Neural progenitor cell (in vitro differentiated cells): Measurements from ENCODE around the gene SCP2. TPM values are rescaled to one million over a fixed set of nuclear protein-coding genes. Genes with fewer than 3 reads are reported as not detected.

Source experiments
- DNase-seq: peaks from one replicate; pipeline ENCODE4 v3.0.0-alpha.2; 2016; ENCODE audit warnings: low spot score
- H2AFZ ChIP-seq: fragments of 200-600 bp; sonication (generic); replicated peaks from 2 replicates; pipeline ENCODE4 v1.6.1; 2016; ENCODE audit warnings: antibody characterized with exemption
- H3F3A ChIP-seq: fragments of 200-600 bp; sonication (generic); 2 replicates; pipeline ENCODE4 v1.6.1; 2016; ENCODE audit warnings: antibody characterized with exemption, low read depth
- H3K27ac ChIP-seq: fragments of 200-600 bp; sonication (generic); 2 replicates; pipeline ENCODE4 v1.5.1; 2016; ENCODE audit warnings: mild to moderate bottlenecking
- H3K27me3 ChIP-seq: fragments of 200-600 bp; sonication (generic); 2 replicates; pipeline ENCODE4 v1.6.1; 2016; ENCODE audit warnings: mild to moderate bottlenecking, moderate library complexity
- H3K36me3 ChIP-seq: fragments of 200-600 bp; sonication (generic); 2 replicates; pipeline ENCODE4 v1.5.1; 2016
- H3K4me1 ChIP-seq: fragments of 200-600 bp; sonication (generic); 2 replicates; pipeline ENCODE4 v1.6.1; 2016; ENCODE audit warnings: mixed run types
- H3K4me2 ChIP-seq: fragments of 200-600 bp; sonication (generic); 2 replicates; pipeline ENCODE4 v1.6.1; 2016
- H3K4me3 ChIP-seq: fragments of 200-600 bp; sonication (generic); 2 replicates; pipeline ENCODE4 v1.5.1; 2016
- H3K79me2 ChIP-seq: fragments of 200-600 bp; sonication (generic); 2 replicates; pipeline ENCODE4 v1.6.1; 2016; ENCODE audit warnings: low read depth
- H3K9ac ChIP-seq: fragments of 200-600 bp; sonication (generic); 2 replicates; pipeline ENCODE4 v1.6.1; 2016
- H3K9me3 ChIP-seq: fragments of 200-600 bp; sonication (generic); 2 replicates; pipeline ENCODE4 v1.5.1; 2016; ENCODE audit warnings: low read depth
- H4K20me1 ChIP-seq: fragments of 200-600 bp; sonication (generic); 2 replicates; pipeline ENCODE4 v1.6.1; 2016; ENCODE audit warnings: low read depth
- H3K27ac Mint-ChIP-seq: 3 replicates; pipeline ENCODE4 v1.8.0; 2021; ENCODE audit warnings: mixed read lengths
- H3K27me3 Mint-ChIP-seq: 2 replicates; pipeline ENCODE4 v1.8.0; 2022; ENCODE audit warnings: low read depth, mild to moderate bottlenecking, inconsistent platforms, moderate library complexity, mixed read lengths; ENCODE audit not compliant: insufficient read depth
- H3K36me3 Mint-ChIP-seq: 3 replicates; pipeline ENCODE4 v1.8.0; 2021; ENCODE audit warnings: mixed read lengths
- H3K4me1 Mint-ChIP-seq: 3 replicates; pipeline ENCODE4 v1.8.0; 2021; ENCODE audit warnings: mixed read lengths
- H3K4me3 Mint-ChIP-seq: 3 replicates; pipeline ENCODE4 v1.8.0; 2021; ENCODE audit warnings: mild to moderate bottlenecking, moderate library complexity, mixed read lengths
- H3K9me3 Mint-ChIP-seq: 3 replicates; pipeline ENCODE4 v1.8.0; 2020; ENCODE audit warnings: mixed read lengths
- EZH2 ChIP-seq: fragments of 200-600 bp; sonication (generic); IDR thresholded peaks from 2 replicates; pipeline ENCODE4 v1.6.1; 2017; ENCODE audit warnings: antibody characterized with exemption, mild to moderate bottlenecking, moderate library complexity
- EZH2phosphoT487 ChIP-seq: fragments of 200-600 bp; sonication (generic); IDR thresholded peaks from 2 replicates; pipeline ENCODE4 v1.6.1; 2017; ENCODE audit warnings: antibody characterized with exemption
- total RNA-seq: library from RNA; depleted of rRNA; stranded (reverse); fragments of >200 nt; gene quantifications from 2 replicates; pipeline ENCODE4 v1.2.3, GENCODE V29; 2015; ENCODE audit warnings: low replicate concordance
- TF ChIP-seq, protein P1 (sequence below): fragments of 200-600 bp; sonication (generic); IDR thresholded peaks from 2 replicates; pipeline ENCODE4 v1.5.1; 2017; ENCODE audit warnings: antibody characterized with exemption, mild to moderate bottlenecking

Gene SCP2
- total RNA-seq, 1 donor from 2014 or later, result 101 TPM

GRCh38 chr1:53075206-53075605, 148.1 kb downstream of the SCP2 start:
- no peak overlapping the region for H3K9ac ChIP-seq
- no peaks in the 10 kb centered on the region for H3K27me3 ChIP-seq
- Mint-ChIP-seq H3K4me1 (peaks cover 20% of the 10 kb centered on the region), H3K9me3 (peaks cover 2% of the 10 kb centered on the region), H3K36me3 (no peaks in the 10 kb centered on the region), H3K27me3 (peaks cover 23% of the 10 kb centered on the region), H3K4me3 (peak overlapping the region; percentile 36), H3K27ac (peak overlapping the region; percentile 80)
- H3K27ac ChIP-seq, result no peak overlapping the region
- peaks cover 20% of the 10 kb centered on the region for H3K4me1 ChIP-seq
- H3K79me2 ChIP-seq, result no peaks in the 10 kb centered on the region
- no peak overlapping the region for H3K4me3 ChIP-seq
- H3F3A ChIP-seq, result no peaks in the 10 kb centered on the region
- TF ChIP-seq EZH2 (no peak), EZH2phosphoT487 (no peak)
- TF ChIP-seq, protein P1, sequence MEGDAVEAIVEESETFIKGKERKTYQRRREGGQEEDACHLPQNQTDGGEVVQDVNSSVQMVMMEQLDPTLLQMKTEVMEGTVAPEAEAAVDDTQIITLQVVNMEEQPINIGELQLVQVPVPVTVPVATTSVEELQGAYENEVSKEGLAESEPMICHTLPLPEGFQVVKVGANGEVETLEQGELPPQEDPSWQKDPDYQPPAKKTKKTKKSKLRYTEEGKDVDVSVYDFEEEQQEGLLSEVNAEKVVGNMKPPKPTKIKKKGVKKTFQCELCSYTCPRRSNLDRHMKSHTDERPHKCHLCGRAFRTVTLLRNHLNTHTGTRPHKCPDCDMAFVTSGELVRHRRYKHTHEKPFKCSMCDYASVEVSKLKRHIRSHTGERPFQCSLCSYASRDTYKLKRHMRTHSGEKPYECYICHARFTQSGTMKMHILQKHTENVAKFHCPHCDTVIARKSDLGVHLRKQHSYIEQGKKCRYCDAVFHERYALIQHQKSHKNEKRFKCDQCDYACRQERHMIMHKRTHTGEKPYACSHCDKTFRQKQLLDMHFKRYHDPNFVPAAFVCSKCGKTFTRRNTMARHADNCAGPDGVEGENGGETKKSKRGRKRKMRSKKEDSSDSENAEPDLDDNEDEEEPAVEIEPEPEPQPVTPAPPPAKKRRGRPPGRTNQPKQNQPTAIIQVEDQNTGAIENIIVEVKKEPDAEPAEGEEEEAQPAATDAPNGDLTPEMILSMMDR, result no peak
- H4K20me1 ChIP-seq, result no peaks in the 10 kb centered on the region
- no peaks in the 10 kb centered on the region for H3K9me3 ChIP-seq
- H2AFZ ChIP-seq, result no peak overlapping the region
- no peak for DNase-seq
- H3K36me3 ChIP-seq, result no peaks in the 10 kb centered on the region
- no peak overlapping the region for H3K4me2 ChIP-seq

DNA sequence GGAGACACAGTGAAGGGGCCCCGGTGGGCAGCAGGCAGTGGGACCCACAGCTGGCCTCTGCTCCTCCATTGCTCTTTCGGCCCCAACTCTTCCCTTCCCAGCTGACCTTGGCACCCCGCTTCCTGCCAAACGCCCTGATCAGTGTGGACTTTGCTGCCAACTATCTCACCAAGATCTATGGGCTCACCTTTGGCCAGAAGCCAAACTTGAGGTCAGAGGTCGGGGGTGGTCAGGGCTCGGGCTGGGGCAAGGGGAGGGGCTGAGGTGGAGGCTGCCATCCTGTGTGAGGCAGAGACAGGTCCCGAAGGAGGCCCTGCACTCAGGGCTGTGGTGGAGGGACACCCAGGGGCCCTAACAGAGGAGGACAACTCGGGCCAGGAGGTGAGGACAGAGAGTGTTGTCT, 148.7 kb downstream of the SCP2 start:
- no peak for DNase-seq
- peaks cover 20% of the 10 kb centered on the region for H3K4me1 ChIP-seq
- H4K20me1 ChIP-seq, result no peaks in the 10 kb centered on the region
- no peak overlapping the region for H3K27ac ChIP-seq
- H3K4me3 ChIP-seq, result no peak overlapping the region
- Mint-ChIP-seq H3K9me3 (peaks cover 2% of the 10 kb centered on the region), H3K27ac (no peak overlapping the region), H3K4me3 (no peak overlapping the region), H3K4me1 (peaks cover 20% of the 10 kb centered on the region), H3K27me3 (peaks cover 22% of the 10 kb centered on the region), H3K36me3 (no peaks in the 10 kb centered on the region)
- no peak overlapping the region for H3K9ac ChIP-seq
- H3F3A ChIP-seq, result no peaks in the 10 kb centered on the region
- no peak overlapping the region for H3K4me2 ChIP-seq
- no peak overlapping the region for H2AFZ ChIP-seq
- H3K9me3 ChIP-seq, result no peaks in the 10 kb centered on the region
- H3K79me2 ChIP-seq, result no peaks in the 10 kb centered on the region
- H3K27me3 ChIP-seq, result no peaks in the 10 kb centered on the region
- TF ChIP-seq EZH2, result no peak
- TF ChIP-seq, protein P1, result no peak
- TF ChIP-seq EZH2phosphoT487, result no peak
- H3K36me3 ChIP-seq, result no peaks in the 10 kb centered on the region

DNA sequence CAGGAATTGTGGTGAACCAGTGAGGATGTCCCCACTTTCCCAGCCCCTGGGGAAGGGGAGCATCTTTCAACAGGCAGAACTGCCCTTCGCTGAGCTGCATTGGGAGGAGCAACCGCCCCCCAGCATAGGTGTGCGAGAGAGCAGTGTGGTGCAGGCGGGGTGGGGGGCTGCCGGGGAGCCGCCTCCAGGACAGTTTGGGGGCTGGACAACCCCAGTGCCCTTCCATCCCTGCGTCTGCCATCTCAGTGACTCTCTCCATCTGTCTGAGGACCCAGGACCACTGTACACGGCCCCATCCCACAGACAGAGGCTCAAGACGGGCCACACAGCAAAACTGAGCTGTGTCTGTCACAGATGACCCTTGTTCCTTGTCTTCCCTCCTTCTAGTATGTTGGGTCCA, 149.1 kb downstream of the SCP2 start:
- no peak overlapping the region for H3K9ac ChIP-seq
- no peak for DNase-seq
- no peak overlapping the region for H3K4me3 ChIP-seq
- H3K4me3 Mint-ChIP-seq, result no peak overlapping the region
- H3K4me1 Mint-ChIP-seq, result peaks cover 20% of the 10 kb centered on the region
- H3K4me2 ChIP-seq, result no peak overlapping the region
- no peaks in the 10 kb centered on the region for H3K79me2 ChIP-seq
- peaks cover 18% of the 10 kb centered on the region for H3K27me3 Mint-ChIP-seq
- H3F3A ChIP-seq, result no peaks in the 10 kb centered on the region
- no peaks in the 10 kb centered on the region for H3K9me3 ChIP-seq
- TF ChIP-seq, protein P1, result no peak
- H3K9me3 Mint-ChIP-seq, result peaks cover 2% of the 10 kb centered on the region
- H3K36me3 Mint-ChIP-seq, result no peaks in the 10 kb centered on the region
- no peaks in the 10 kb centered on the region for H3K27me3 ChIP-seq
- H3K27ac ChIP-seq, result no peak overlapping the region
- H4K20me1 ChIP-seq, result no peaks in the 10 kb centered on the region
- H3K27ac Mint-ChIP-seq, result no peak overlapping the region
- H3K36me3 ChIP-seq, result no peaks in the 10 kb centered on the region
- H2AFZ ChIP-seq, result no peak overlapping the region
- H3K4me1 ChIP-seq, result peaks cover 20% of the 10 kb centered on the region
